H9 (cell line): ENCODE data around the gene ISLR2. TPM values are rescaled to one million over a fixed set of nuclear protein-coding genes. Genes with fewer than 3 reads are reported as not detected.

Experiments
- DNase-seq: peaks from one replicate; pipeline ENCODE4 v3.0.0-alpha.2; 2017
- H2AFZ ChIP-seq: one replicate; pipeline ENCODE4 v1.6.1; 2013; ENCODE audit warnings: mild to moderate bottlenecking, low read length, control low read depth, moderate library complexity
- H2AK5ac ChIP-seq: 2 replicates; pipeline ENCODE4 v1.6.1; 2013; ENCODE audit warnings: low read length, control low read depth, mixed read lengths; ENCODE audit not compliant: insufficient read length
- H2BK120ac ChIP-seq: one replicate; pipeline ENCODE4 v1.6.1; 2013; ENCODE audit warnings: low read depth, mild to moderate bottlenecking, low read length, control low read depth, inconsistent platforms; ENCODE audit not compliant: poor library complexity, severe bottlenecking
- H2BK12ac ChIP-seq: 2 replicates; pipeline ENCODE4 v1.6.1; 2013; ENCODE audit warnings: low read length, control low read depth, mixed read lengths, low read depth; ENCODE audit not compliant: insufficient read length
- H2BK15ac ChIP-seq: 2 replicates; pipeline ENCODE4 v1.6.1; 2013; ENCODE audit warnings: low read depth, low read length, control low read depth
- H2BK20ac ChIP-seq: one replicate; pipeline ENCODE4 v1.6.1; 2013; ENCODE audit warnings: low read depth, mild to moderate bottlenecking, low read length, control low read depth, inconsistent platforms; ENCODE audit not compliant: poor library complexity, severe bottlenecking
- H2BK5ac ChIP-seq: 2 replicates; pipeline ENCODE4 v1.6.1; 2013; ENCODE audit warnings: low read length, control low read depth, mixed read lengths; ENCODE audit not compliant: insufficient read length
- H3K14ac ChIP-seq: 2 replicates; pipeline ENCODE4 v1.6.1; 2013; ENCODE audit warnings: low read length, control low read depth; ENCODE audit not compliant: insufficient read depth
- H3K18ac ChIP-seq: 2 replicates; pipeline ENCODE4 v1.6.1; 2013; ENCODE audit warnings: low read depth, mild to moderate bottlenecking, mixed read lengths, low read length, control low read depth; ENCODE audit not compliant: insufficient read length
- H3K23ac ChIP-seq: 2 replicates; pipeline ENCODE4 v1.6.1; 2013; ENCODE audit warnings: low read length, control low read depth, mixed read lengths, low read depth; ENCODE audit not compliant: insufficient read length
- H3K23me2 ChIP-seq: 2 replicates; pipeline ENCODE4 v1.6.1; 2013; ENCODE audit warnings: low read depth, mild to moderate bottlenecking, mixed read lengths, low read length, control low read depth; ENCODE audit not compliant: insufficient read length, poor library complexity, severe bottlenecking
- H3K27ac ChIP-seq: 2 replicates; pipeline ENCODE4 v1.5.1; 2013; ENCODE audit warnings: low read length, control low read depth, mixed read lengths, low read depth; ENCODE audit not compliant: insufficient read length
- H3K27me3 ChIP-seq: 2 replicates; pipeline ENCODE4 v1.6.1; 2013; ENCODE audit warnings: low read length, control low read depth, inconsistent platforms; ENCODE audit not compliant: insufficient read depth
- H3K4ac ChIP-seq: 2 replicates; pipeline ENCODE4 v1.6.1; 2013; ENCODE audit warnings: low read depth, mild to moderate bottlenecking, control low read depth, inconsistent platforms, low read length, moderate library complexity
- H3K4me1 ChIP-seq: 2 replicates; pipeline ENCODE4 v1.6.1; 2013; ENCODE audit warnings: low read length, control low read depth, inconsistent platforms; ENCODE audit not compliant: insufficient read depth
- H3K4me2 ChIP-seq: 2 replicates; pipeline ENCODE4 v1.6.1; 2013; ENCODE audit warnings: low read length, control low read depth, mixed read lengths; ENCODE audit not compliant: insufficient read length, insufficient read depth
- H3K56ac ChIP-seq: 2 replicates; pipeline ENCODE4 v1.6.1; 2013; ENCODE audit warnings: low read depth, mild to moderate bottlenecking, mixed read lengths, low read length, control low read depth; ENCODE audit not compliant: insufficient read length
- H3K79me1 ChIP-seq: 2 replicates; pipeline ENCODE4 v1.6.1; 2013; ENCODE audit warnings: low read depth, mild to moderate bottlenecking, moderate library complexity, low read length, control low read depth, inconsistent platforms; ENCODE audit not compliant: insufficient read depth, poor library complexity, severe bottlenecking
- H3K79me2 ChIP-seq: 2 replicates; pipeline ENCODE4 v1.6.1; 2013; ENCODE audit warnings: low read length, control low read depth, inconsistent platforms; ENCODE audit not compliant: insufficient read depth
- H3K9ac ChIP-seq: 2 replicates; pipeline ENCODE4 v1.6.1; 2013; ENCODE audit warnings: low read length, control low read depth, mixed read lengths; ENCODE audit not compliant: insufficient read length; ENCODE audit errors: extremely low read depth
- H3K9me3 ChIP-seq: one replicate; pipeline ENCODE4 v1.6.1; 2013; ENCODE audit warnings: low read depth, low read length, inconsistent platforms; ENCODE audit not compliant: control insufficient read depth
- H3T11ph ChIP-seq: one replicate; pipeline ENCODE4 v1.6.1; 2013; ENCODE audit warnings: mild to moderate bottlenecking, low read length, control low read depth, inconsistent platforms
- H4K20me1 ChIP-seq: one replicate; pipeline ENCODE4 v1.6.1; 2013; ENCODE audit not compliant: control insufficient read depth, insufficient read length, insufficient read depth
- H4K5ac ChIP-seq: 2 replicates; pipeline ENCODE4 v1.6.1; 2013; ENCODE audit warnings: low read depth, mild to moderate bottlenecking, mixed read lengths, low read length, control low read depth; ENCODE audit not compliant: insufficient read length
- H4K8ac ChIP-seq: replicated peaks from 2 replicates; pipeline ENCODE4 v1.6.1; 2013; ENCODE audit warnings: low read length, control low read depth, mixed read lengths, low read depth; ENCODE audit not compliant: insufficient read length
- H4K91ac ChIP-seq: 2 replicates; pipeline ENCODE4 v1.6.1; 2013; ENCODE audit warnings: low read depth, mild to moderate bottlenecking, moderate library complexity, mixed read lengths, low read length, control low read depth; ENCODE audit not compliant: insufficient read length
- H3K27ac Mint-ChIP-seq, 3 experiments: 2 replicates in 2 of 3; 3 replicates in 1 of 3; pipeline ENCODE4 v1.8.0; 2020 to 2021; ENCODE audit warnings: mixed read lengths in 3 of 3, mild to moderate bottlenecking in 1 of 3, moderate library complexity in 1 of 3
- H3K27me3 Mint-ChIP-seq: 2 replicates; pipeline ENCODE4 v1.8.0; 2021; ENCODE audit warnings: low read depth, mild to moderate bottlenecking, moderate library complexity, mixed read lengths
- H3K36me3 Mint-ChIP-seq, 3 experiments: 2 replicates in 2 of 3; 3 replicates in 1 of 3; pipeline ENCODE4 v1.8.0; 2020 to 2021; ENCODE audit warnings: low read depth in 3 of 3, mixed read lengths in 3 of 3; ENCODE audit not compliant: insufficient read depth in 1 of 3
- H3K4me1 Mint-ChIP-seq, 2 experiments: 2 replicates each; pipeline ENCODE4 v1.8.0; 2020; ENCODE audit warnings: mixed read lengths in 2 of 2
- H3K4me3 Mint-ChIP-seq, 2 experiments: 2 replicates in 1 of 2; 3 replicates in 1 of 2; pipeline ENCODE4 v1.8.0; 2020 to 2021; ENCODE audit warnings: mild to moderate bottlenecking in 2 of 2, mixed read lengths in 2 of 2, moderate library complexity in 1 of 2
- H3K9me3 Mint-ChIP-seq, 2 experiments: 2 replicates in 1 of 2; 3 replicates in 1 of 2; pipeline ENCODE4 v1.8.0; 2020; ENCODE audit warnings: mild to moderate bottlenecking in 2 of 2, mixed read lengths in 2 of 2, moderate library complexity in 1 of 2
- CTCF ChIP-seq: fragments of 200-600 bp; sonication (generic); conservative IDR thresholded peaks from 3 replicates; pipeline ENCODE4 v1.8.0; 2021; ENCODE audit warnings: antibody characterized with exemption, mild to moderate bottlenecking
- whole genome bisulfite sequencing: extraction: QIAGEN DNeasy Blood & Tissue Kit; methylation state at CpG from one replicate; pipeline ENCODE4 v1.1.7; 2013; ENCODE audit warnings: missing lambda C conversion rate, low lambda C conversion rate, mixed read lengths; ENCODE audit not compliant: insufficient read length; ENCODE audit errors: extremely low coverage; 5-methylcytosine and 5-hydroxymethylcytosine counted together
- total RNA-seq: library from RNA; stranded (reverse); gene quantifications from 2 replicates; pipeline ENCODE4 v1.2.1, GENCODE V29; 2021

The ISLR2 gene
- total RNA-seq, 1 experiment from 2014 or later: 0.09 TPM

- H3K9me3 ChIP-seq: no peaks in the 10 kb centered on the region
- no peak overlapping the region for H2BK12ac ChIP-seq
- H3K23me2 ChIP-seq: no peaks in the 10 kb centered on the region
- H3K56ac ChIP-seq: no peak overlapping the region
- no peak overlapping the region for H3K14ac ChIP-seq
- no peak overlapping the region for H2BK15ac ChIP-seq
- H3K27ac ChIP-seq: no peak overlapping the region
- peaks cover 29% of the 10 kb centered on the region for H3K27me3 Mint-ChIP-seq
- no peak overlapping the region for H3T11ph ChIP-seq
- no peak overlapping the region for H3K4me3 Mint-ChIP-seq
- no CpG with 5 or more reads among the region's 17 CpGs for WGBS
- no peak overlapping the region for H2AK5ac ChIP-seq
- H3K4me2 ChIP-seq: no peak overlapping the region
- no peak overlapping the region for H3K23ac ChIP-seq
- H3K79me2 ChIP-seq: no peaks in the 10 kb centered on the region
- no peaks in the 10 kb centered on the region for H3K79me1 ChIP-seq
- H3K36me3 Mint-ChIP-seq: peaks cover 0 to 4% (median 0%) of the 10 kb centered on the region in 3 experiments; a peak in 2 of 7 replicates
- H2BK5ac ChIP-seq: no peak overlapping the region
- DNase-seq: no peak
- peak overlapping the region in 1 of 3 experiments; percentile 83; a peak in 2 of 7 replicates for H3K27ac Mint-ChIP-seq
- no peak overlapping the region for H4K91ac ChIP-seq
- H4K8ac ChIP-seq: no peak overlapping the region
- H2BK120ac ChIP-seq: no peak overlapping the region
- no peak overlapping the region for H4K5ac ChIP-seq
- H3K4ac ChIP-seq: no peak overlapping the region
- peaks cover 15 to 31% of the 10 kb centered on the region in 2 experiments for H3K4me1 Mint-ChIP-seq
- no peaks in the 10 kb centered on the region for H4K20me1 ChIP-seq
- no peak overlapping the region for H2BK20ac ChIP-seq
- no peak overlapping the region for H3K9ac ChIP-seq
- no peaks in the 10 kb centered on the region for H3K9me3 Mint-ChIP-seq
- TF ChIP-seq CTCF: 0 out of 3 replicates have a peak, but pooled peaks have one; percentile 8
- no peaks in the 10 kb centered on the region for H3K27me3 ChIP-seq
- no peak overlapping the region for H3K18ac ChIP-seq
- H3K4me1 ChIP-seq: no peaks in the 10 kb centered on the region
- H2AFZ ChIP-seq: no peak overlapping the region
Measured at GRCh38 chr15:74179983-74180880, 49.8 kb downstream of the ISLR2 start.
